Adrenal gland (tissue), 5 donors: Measurements from ENCODE around the gene TENM4.

Source experiments
- CTCF ChIP-seq, 6 experiments: fragments of 450-650 bp in 4 of 6; fragments of 200-600 bp in 2 of 6; sonication (generic) in 1 of 6; IDR thresholded peaks; 1 replicate in 5 of 6; 2 replicates in 1 of 6; pipeline versions ENCODE4 v1.5.1 to v1.8.0; 2016 to 2021; ENCODE audit warnings: antibody characterized with exemption in 6 of 6, mild to moderate bottlenecking in 2 of 6, moderate library complexity in 1 of 6
- POLR2A ChIP-seq, 2 donors: fragments of 450-650 bp; IDR thresholded peaks; one replicate each; pipeline ENCODE4 v1.6.1; 2017; ENCODE audit warnings: antibody characterized with exemption in 2 of 2, mild to moderate bottlenecking in 2 of 2, moderate library complexity in 1 of 2
- donor health status: DM: no; HTN: no; CAD: no.

- TF ChIP-seq CTCF (IDR thresholded peaks at IDR 0.05) (no peak), POLR2A (IDR thresholded peaks at IDR 0.05) (no peak)
Measured at GRCh38 chr11:79013509-79013908, 427.3 kb downstream of the TENM4 start.
